Muscle layer of colon (tissue), 2 donors: ENCODE data around the gene TIMP3.
"Not testable (repeated sequence)": the region's sequence is repeated elsewhere in the genome, so short reads cannot be mapped to it uniquely, and the experiment has no call there.

Experiments used
- H3K27ac ChIP-seq: one replicate; pipeline ENCODE4 v1.7.0; 2013; ENCODE audit warnings: low read depth, mild to moderate bottlenecking, low read length, moderate library complexity
- H3K27me3 ChIP-seq, 2 donors: one replicate each; pipeline ENCODE4 v1.7.0; 2013; ENCODE audit warnings: low read length in 2 of 2, mild to moderate bottlenecking in 2 of 2; ENCODE audit not compliant: insufficient read depth in 2 of 2, control insufficient read depth in 1 of 2
- H3K36me3 ChIP-seq: one replicate; pipeline ENCODE4 v1.7.0; 2013; ENCODE audit warnings: mild to moderate bottlenecking, low read length; ENCODE audit not compliant: insufficient read depth
- H3K4me1 ChIP-seq: one replicate; pipeline ENCODE4 v1.7.0; 2013; ENCODE audit warnings: mild to moderate bottlenecking, low read length; ENCODE audit not compliant: insufficient read depth
- H3K4me3 ChIP-seq, 2 donors: one replicate each; pipeline ENCODE4 v1.7.0; 2013; ENCODE audit warnings: low read length in 2 of 2, low read depth in 1 of 2, mild to moderate bottlenecking in 1 of 2, moderate library complexity in 1 of 2
- H3K9ac ChIP-seq: one replicate; pipeline ENCODE4 v1.7.0; 2013; ENCODE audit warnings: low read length
- H3K9me3 ChIP-seq: one replicate; pipeline ENCODE4 v1.7.0; 2013; ENCODE audit warnings: mild to moderate bottlenecking, low read length
- donor health status: abdominal sarcoma.
- donor health status: Adenocarcinoma of cecum.

TIMP3 gene

DNA sequence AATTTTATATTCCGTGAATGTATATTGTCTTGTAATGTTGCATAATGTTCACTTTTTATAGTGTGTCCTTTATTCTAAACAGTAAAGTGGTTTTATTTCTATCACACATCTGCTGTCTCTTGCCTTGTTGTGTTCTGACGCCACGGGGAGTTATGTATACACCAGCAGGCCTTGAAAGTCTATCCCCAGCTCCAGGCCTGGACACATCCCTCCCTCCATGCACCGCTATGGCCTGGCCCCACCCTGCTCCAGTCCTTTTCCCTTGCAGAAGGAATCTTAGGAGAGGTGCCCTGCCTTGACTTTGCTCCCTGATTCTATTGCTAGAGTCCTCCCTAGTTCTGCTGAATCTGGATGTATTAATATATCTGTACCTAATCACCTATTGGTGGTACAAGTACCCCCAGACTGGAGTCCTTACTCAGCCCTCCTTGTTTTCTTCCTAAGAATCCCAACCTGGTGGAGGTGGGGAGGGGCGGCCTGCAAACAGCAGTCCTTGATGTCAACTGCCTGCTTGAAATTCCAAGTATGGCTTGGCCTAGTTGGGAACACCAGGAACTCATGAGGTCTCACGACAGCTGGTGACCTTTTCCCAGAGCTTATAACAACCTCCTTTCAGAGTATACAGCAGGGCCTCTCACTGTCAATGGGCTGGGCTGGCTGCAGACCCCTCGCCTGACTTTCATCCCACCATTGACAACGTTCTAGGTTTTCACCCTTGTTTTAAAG lies 61.6 kb downstream of the TIMP3 start:
- Histone ChIP-seq H3K36me3 (peaks cover 31% of the 10 kb centered on the region), H3K27me3 (no peaks in the 10 kb centered on the region), H3K4me3 (no peak overlapping the region), H3K27ac (no peak overlapping the region), H3K9me3 (no peaks in the 10 kb centered on the region), H3K9ac (no peak overlapping the region), H3K4me1 (no peaks in the 10 kb centered on the region)

- Histone ChIP-seq H3K27ac (no peak overlapping the region), H3K36me3 (peaks cover 21% of the 10 kb centered on the region)
Observed at GRCh38 chr22:32864041-32864440, 62.5 kb downstream of the TIMP3 start.

DNA sequence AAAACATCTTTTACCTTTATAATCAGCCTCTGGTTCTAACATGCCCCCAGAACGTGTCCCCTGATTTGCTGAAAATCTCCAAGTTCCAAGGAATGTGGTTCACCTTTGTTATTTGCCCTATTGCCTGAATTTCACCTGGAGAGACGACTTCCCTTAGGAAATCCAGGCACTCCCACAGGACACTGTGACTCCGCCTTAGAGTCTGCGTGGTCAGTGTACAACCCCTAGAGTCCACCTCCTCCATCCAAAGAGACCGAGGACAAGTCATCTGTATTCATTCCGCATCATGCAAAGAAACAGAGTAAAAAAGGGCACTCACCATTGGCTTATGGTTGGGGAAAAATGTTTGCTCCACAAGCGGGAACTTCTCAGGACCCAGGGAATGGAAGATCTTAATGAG lies 63.1 kb downstream of the TIMP3 start:
- peaks cover 16% of the 10 kb centered on the region for H3K36me3 ChIP-seq
- no peaks in the 10 kb centered on the region for H3K4me1 ChIP-seq
- H3K9me3 ChIP-seq = no peaks in the 10 kb centered on the region
- no peaks in the 10 kb centered on the region for H3K27me3 ChIP-seq
- H3K9ac ChIP-seq = no peak overlapping the region
- H3K27ac ChIP-seq = no peak overlapping the region
- no peak overlapping the region for H3K4me3 ChIP-seq

More at GRCh38 chr22:32864041-32864440, 62.5 kb downstream of the TIMP3 start:
- H3K4me1 ChIP-seq = no peaks in the 10 kb centered on the region
- no peak overlapping the region for H3K4me3 ChIP-seq
- H3K27me3 ChIP-seq = no peaks in the 10 kb centered on the region
- H3K9me3 ChIP-seq = no peaks in the 10 kb centered on the region
- H3K9ac ChIP-seq = no peak overlapping the region

DNA sequence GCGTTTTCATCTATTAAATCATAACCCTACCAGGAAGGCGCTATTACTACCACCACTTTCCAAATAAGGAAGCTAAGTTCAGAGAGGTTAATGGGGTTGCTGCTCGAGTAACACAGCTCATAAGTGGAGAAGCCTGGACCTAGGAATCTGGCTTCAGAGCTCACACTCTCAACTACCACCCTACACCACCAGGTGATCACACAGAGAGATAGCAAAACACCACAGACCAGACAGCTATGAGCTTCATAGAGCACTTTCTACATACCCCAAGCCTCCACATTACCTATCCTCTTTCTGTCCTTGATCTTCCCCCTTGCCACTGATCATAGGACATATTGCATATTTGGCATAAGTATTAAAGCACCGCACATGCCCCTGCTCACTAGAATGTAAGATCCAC lies 65.4 kb downstream of the TIMP3 start:
- Histone ChIP-seq H3K4me3 (no peak overlapping the region), H3K4me1 (no peaks in the 10 kb centered on the region), H3K9me3 (no peaks in the 10 kb centered on the region), H3K27ac (no peak overlapping the region), H3K9ac (no peak overlapping the region), H3K27me3 (no peaks in the 10 kb centered on the region), H3K36me3 (no peaks in the 10 kb centered on the region)

DNA sequence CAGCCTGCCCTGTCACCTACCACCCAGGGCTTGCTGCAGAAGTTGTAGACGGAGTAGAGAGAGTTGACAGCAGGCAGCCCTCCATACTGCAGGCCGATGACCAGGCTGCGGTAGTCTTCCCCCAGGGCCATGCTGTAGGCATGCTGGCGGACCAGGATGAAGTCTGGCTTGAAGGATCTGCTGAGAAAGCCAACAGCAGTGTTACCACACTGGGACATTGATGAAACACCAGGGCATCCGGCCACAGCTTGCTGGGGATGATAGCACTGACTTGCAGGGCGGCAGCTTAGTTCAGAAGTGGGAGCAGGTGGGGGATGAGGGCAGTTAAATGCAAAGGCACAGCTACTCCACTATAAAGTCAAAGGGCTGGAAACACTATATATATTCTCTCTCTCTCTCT lies 67.4 kb downstream of the TIMP3 start:
- no peaks in the 10 kb centered on the region for H3K9me3 ChIP-seq
- no peak overlapping the region for H3K9ac ChIP-seq
- H3K4me3 ChIP-seq = no peak overlapping the region
- no peak overlapping the region for H3K27ac ChIP-seq
- no peaks in the 10 kb centered on the region for H3K4me1 ChIP-seq
- H3K36me3 ChIP-seq = no peaks in the 10 kb centered on the region
- no peaks in the 10 kb centered on the region for H3K27me3 ChIP-seq

GRCh38 chr22:32870474-32870873 lies 69.0 kb downstream of the TIMP3 start:
- Histone ChIP-seq H3K36me3 (no peaks in the 10 kb centered on the region), H3K9me3 (no peaks in the 10 kb centered on the region), H3K27me3 (no peaks in the 10 kb centered on the region), H3K4me1 (no peaks in the 10 kb centered on the region), H3K9ac (no peak overlapping the region), H3K27ac (no peak overlapping the region), H3K4me3 (no peak overlapping the region)

GRCh38 chr22:32873604-32874003 lies 72.1 kb downstream of the TIMP3 start:
- not testable (repeated sequence) for H3K27ac ChIP-seq, H3K4me1 ChIP-seq, H3K9me3 ChIP-seq, H3K9ac ChIP-seq, H3K4me3 ChIP-seq, H3K36me3 ChIP-seq, H3K27me3 ChIP-seq

DNA sequence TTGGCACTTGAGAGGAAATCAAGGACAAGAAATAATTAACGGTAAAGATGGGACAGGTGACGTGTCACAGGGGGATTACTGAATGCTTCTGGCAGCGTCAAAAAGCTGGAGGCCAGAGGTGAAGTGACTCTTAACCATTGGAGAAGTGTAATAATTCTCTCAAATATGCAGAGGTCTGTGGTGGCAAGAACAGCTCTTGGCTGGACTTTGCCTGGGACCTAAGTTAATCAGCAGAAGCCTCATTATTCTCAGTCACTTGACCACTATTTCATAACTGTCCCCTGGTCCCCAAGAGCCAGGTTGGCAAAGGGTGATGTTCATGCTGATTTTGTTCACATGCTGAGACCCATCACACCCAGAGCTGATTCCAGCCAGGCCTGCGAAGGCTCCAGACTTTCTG lies 72.9 kb downstream of the TIMP3 start:
- H3K9me3 ChIP-seq = no peaks in the 10 kb centered on the region
- no peak overlapping the region for H3K9ac ChIP-seq
- H3K36me3 ChIP-seq = no peaks in the 10 kb centered on the region
- H3K4me1 ChIP-seq = no peaks in the 10 kb centered on the region
- no peak overlapping the region for H3K4me3 ChIP-seq
- no peaks in the 10 kb centered on the region for H3K27me3 ChIP-seq
- no peak overlapping the region for H3K27ac ChIP-seq

GRCh38 chr22:32874976-32875375 lies 73.5 kb downstream of the TIMP3 start:
- no peak overlapping the region for H3K27ac ChIP-seq
- no peaks in the 10 kb centered on the region for H3K27me3 ChIP-seq
- H3K9ac ChIP-seq = no peak overlapping the region
- no peaks in the 10 kb centered on the region for H3K36me3 ChIP-seq
- no peak overlapping the region for H3K4me3 ChIP-seq
- no peaks in the 10 kb centered on the region for H3K4me1 ChIP-seq
- no peaks in the 10 kb centered on the region for H3K9me3 ChIP-seq

DNA sequence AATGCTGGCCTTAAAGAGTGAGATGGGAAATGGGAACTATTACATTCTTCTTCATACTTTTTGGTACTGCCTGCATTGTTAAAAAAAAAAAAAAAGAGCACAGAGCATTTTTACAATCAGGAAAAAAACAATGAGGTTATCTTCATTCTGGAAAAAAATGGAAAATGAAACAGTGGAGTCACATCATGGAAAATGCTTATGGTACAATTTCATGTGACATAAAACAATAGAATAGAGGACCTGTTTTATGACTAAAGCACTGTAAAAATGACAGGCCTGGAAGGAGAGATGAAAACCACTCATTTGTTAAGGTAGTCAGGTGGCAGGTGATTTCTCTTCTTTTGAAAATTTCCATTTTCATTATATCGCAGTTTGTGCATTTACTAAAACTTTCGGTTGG lies 75.0 kb downstream of the TIMP3 start:
- Histone ChIP-seq H3K4me3 (no peak overlapping the region), H3K27me3 (no peaks in the 10 kb centered on the region), H3K9me3 (no peaks in the 10 kb centered on the region), H3K4me1 (peaks cover 9% of the 10 kb centered on the region), H3K27ac (no peak overlapping the region), H3K9ac (no peak overlapping the region), H3K36me3 (no peaks in the 10 kb centered on the region)

DNA sequence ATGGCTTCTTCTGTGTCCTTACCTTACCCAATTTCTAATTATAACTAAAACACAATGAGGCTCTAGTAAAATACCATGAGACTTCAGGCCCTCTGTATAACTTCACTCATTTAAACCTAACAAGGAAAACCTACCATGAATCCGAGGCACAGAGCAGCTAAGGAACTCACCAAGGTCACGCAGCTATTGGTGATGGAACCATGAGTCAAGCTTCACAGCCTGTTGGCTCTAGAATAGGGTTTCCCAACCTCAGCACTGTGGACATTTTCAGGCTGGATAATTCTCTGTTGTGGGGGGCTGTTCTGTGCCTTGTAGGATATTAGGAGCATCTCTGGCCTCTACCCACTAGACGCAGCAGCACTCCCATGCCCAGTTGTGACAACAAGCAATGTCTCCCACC lies 75.7 kb downstream of the TIMP3 start:
- H3K9me3 ChIP-seq = no peaks in the 10 kb centered on the region
- no peaks in the 10 kb centered on the region for H3K27me3 ChIP-seq
- no peaks in the 10 kb centered on the region for H3K36me3 ChIP-seq
- peaks cover 9% of the 10 kb centered on the region for H3K4me1 ChIP-seq
- no peak overlapping the region for H3K9ac ChIP-seq
- no peak overlapping the region for H3K4me3 ChIP-seq
- no peak overlapping the region for H3K27ac ChIP-seq

DNA sequence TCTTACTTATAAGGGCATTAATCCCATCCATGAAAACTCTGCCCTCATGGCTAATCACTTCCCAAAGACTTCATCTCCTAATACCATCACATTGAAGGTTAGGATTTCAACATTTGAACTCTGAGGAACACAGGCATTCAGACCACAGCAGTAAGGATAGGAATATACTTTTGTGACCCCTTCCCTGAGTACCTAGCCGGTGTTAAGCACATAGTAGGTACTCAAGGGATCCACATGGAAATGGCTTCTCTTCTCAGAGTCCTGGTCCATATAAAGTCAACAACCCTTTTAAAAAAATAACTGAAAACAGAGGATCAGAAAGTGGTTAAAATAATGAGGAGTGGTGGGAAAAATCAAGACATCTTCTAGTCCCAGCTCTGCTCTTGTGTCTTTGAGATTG lies 78.0 kb downstream of the TIMP3 start:
- H3K27me3 ChIP-seq = no peaks in the 10 kb centered on the region
- no peak overlapping the region for H3K27ac ChIP-seq
- H3K9ac ChIP-seq = no peak overlapping the region
- H3K36me3 ChIP-seq = no peaks in the 10 kb centered on the region
- H3K4me3 ChIP-seq = no peak overlapping the region
- peaks cover 9% of the 10 kb centered on the region for H3K4me1 ChIP-seq
- no peaks in the 10 kb centered on the region for H3K9me3 ChIP-seq
